SK-N-SH (cell line): Measurements from ENCODE around the gene ENDOV.

Experiments used
- CTCF ChIP-seq: fragments of 200-600 bp; sonication (generic); IDR thresholded peaks from 2 replicates; pipeline ENCODE4 v1.6.1; 2017; ENCODE audit warnings: antibody characterized with exemption, mild to moderate bottlenecking, moderate library complexity
- EP300 ChIP-seq, 2 experiments: IDR thresholded peaks; 2 replicates each; pipeline versions ENCODE4 v1.4.0 to v1.6.1; 2012; ENCODE audit warnings: borderline replicate concordance in 1 of 2, low read depth in 1 of 2, low read length in 1 of 2
- MXI1 ChIP-seq: IDR thresholded peaks from 2 replicates; pipeline ENCODE4 v1.6.1; 2012; ENCODE audit warnings: mild to moderate bottlenecking, low read depth, low read length, improper control_type of control experiment
- POLR2AphosphoS5 ChIP-seq: IDR thresholded peaks from 2 replicates; pipeline ENCODE4 v1.6.1; 2012; ENCODE audit warnings: low read depth, low read length
- ZBTB33 ChIP-seq: IDR thresholded peaks from 2 replicates; pipeline ENCODE4 v1.4.0; 2012; ENCODE audit warnings: low read depth, borderline replicate concordance

GRCh38 chr17:80408872-80409271, 6.1 kb upstream of the ENDOV start:
- TF ChIP-seq CTCF (no peak), POLR2AphosphoS5 (no peak), MXI1 (no peak), EP300 (IDR thresholded peaks at IDR 0.05; ENCODE audit: borderline replicate concordance in 1 of 2, low read depth in 1 of 2, low read length in 1 of 2) (no peak), ZBTB33 (no peak)
